ENCODE measurements around the gene PNMA6F.
A peak's percentile ranks its signal among the peaks of the same experiment; 100 is the strongest.
"Not testable (repeated sequence)": the region's sequence is repeated elsewhere in the genome, so short reads cannot be mapped to it uniquely, and the experiment has no call there.

The PNMA6F gene

DNA sequence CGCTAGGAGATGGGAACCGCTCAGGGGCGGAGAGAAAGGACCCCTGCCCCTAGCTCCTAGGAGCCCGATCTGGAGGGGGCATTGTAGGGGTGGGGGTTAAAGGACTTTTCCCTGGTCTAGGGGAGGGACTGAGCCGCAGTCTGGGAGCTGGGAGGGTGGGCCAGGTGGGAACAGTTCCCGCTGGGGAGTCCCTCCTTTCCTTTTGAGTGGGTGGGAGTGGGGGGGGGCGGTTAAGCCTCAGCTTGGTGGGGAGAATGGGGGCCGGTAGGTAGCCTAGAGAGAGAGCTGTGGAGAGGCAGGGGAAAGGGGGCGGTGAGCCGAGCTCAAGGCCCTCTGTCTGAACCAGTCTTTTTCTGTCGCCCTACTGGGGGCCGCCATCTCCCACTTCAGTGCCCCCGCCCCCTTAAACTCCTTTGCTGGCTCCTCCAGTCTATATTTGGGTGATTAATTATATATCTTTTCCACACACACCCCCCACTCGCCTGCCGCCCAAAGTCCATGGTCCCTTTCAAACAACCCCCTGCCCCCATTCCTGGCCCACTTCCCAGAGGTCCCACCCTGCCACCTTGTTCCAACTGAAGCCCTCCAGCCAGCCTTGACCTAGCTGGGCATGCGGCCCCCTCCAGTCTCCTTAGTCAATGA, 13.2 kb upstream of the PNMA6F start:
- no peak for DNase-seq (ENCODE audit: low spot score)

DNA sequence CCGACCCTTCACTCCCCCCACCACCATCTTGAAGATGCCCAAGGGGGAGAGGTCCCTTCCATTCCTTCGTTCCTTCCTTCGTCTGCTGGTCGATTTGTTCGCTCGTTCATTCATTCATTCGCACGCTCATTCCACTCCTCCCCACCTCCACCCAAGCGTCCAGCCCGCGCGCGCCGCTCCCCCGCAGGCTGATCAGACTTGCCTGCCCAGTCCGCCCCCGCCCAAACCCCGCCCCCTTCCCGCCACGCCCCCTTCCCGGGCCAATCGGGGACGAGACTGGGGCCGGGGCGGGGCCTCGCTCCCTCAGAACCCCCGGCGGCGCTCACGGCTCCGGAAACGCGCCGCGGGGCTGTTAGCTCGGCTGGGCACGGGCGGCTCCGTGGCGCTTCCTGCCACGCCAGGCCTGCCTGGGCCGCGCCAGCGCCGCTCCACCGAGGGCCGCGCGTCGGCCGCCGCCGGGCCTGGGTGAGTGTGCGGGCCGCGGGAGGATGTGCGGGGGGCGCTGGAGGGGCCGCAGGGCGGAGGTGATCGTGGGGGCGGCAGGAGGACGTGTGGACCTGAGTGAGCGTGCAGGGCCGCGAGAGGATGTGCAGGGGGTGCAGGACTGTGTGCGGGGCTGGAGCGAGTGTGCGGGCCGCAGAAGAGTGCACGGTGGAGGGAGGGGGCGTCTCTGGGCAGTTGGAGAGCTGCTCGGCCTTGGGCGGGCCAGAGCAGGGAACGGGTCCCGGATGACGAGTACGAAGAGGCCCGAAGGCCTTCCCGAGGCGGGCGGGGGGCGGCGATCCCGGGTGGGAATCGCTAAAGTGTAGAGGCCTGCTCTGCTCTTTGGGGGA, 12.5 kb upstream of the PNMA6F start, which contains the start of gene ZNF275:
Gene ZNF275 (plus strand): TSS at position 333 of the 833 bp plus-strand sequence. CDS start 2,527 bp downstream, outside the sequence.
- peak; percentile 82 for DNase-seq (ENCODE audit: low spot score)

DNA sequence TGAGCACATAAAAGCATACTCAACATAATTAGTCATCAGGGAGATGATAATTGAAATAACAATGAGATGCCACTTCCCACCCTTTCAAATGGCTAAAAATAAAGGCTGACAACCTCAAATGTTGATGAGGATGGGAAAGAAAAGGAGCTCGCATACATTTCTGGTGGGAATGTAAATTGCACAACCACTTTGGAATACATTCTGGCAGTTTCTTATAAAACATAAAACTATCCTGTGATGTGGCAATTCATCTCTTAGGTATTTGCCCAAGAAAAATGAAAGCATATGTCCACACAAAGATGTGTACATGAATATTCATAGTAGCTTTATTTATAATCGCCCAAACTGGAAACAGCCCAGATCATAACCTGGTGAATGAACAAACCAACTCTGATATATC, 11.7 kb upstream of the PNMA6F start:
- DNase-seq (ENCODE audit: low spot score), result no peak

DNA sequence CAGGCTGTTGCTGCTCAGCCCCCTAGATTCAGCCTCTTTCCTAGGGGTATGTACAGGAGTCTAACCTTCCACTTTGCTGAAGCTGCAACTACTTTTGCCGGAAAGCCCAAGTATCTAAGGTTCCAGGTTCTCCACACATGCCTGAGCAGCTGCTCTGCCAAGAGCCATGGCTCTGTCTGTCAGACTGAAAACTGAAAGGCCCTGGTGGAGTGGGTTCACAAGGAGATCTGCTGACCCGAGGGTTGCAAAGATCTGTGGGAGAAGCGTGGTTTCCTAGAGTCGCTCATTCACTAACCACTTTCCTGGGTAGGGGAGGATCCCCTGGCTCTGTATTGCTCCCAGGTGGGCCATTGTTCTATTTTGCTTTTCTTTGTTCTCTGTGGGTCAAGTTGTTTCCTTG, 6.0 kb upstream of the PNMA6F start:
- no peak for DNase-seq (ENCODE audit: low spot score)

DNA sequence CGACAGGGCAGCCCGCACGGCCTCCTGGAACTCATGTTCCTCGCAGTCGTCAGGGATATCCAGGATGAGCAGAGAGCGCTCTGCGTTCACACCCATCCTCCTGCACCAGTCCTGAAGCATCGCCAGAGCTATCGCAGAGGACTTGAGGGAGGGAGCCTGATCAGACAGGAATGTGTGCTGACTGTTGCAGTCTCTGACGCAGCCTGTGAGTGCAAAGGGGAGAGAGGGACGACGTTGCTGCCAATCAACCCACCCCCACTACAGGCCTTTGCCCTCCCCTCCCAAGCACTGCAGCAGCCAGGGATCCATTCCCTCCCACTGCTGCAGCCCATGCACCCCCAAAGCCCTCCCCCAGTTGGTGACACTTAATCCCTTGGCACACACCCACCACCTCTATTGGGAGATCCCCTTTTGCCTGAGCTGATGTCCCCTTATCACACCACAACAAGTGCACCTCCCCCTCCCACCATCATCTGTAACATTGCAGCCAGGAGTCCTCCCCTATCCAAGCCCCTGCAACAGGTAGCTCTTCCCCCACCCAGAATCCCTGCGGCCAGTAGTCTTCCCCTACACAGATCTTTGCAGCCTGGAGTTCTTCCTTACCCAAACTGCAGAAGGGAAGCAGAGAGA, 897 bp downstream of the PNMA6F start:
- no peak for DNase-seq (ENCODE audit: low spot score)

DNA sequence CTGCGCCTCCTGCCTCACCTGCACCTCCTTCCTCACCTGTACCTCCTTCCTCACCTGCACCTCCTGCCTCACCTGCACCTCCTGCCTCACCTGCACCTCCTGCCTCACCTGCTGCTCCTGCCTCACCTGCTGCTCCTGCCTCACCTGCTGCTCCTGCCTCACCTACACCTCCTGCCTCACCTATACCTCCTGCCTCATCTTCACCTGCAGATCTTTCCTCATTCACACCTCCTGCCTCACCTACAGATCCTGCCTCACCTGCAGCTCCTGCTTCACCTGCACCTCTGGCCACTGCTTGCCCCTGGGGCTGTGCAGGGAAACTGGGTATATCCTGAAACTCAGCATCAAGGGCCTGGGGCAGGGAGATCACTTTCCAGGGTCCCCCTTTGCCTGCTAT, 1.5 kb downstream of the PNMA6F start:
- DNase-seq (ENCODE audit: low spot score), result not testable (repeated sequence)

DNA sequence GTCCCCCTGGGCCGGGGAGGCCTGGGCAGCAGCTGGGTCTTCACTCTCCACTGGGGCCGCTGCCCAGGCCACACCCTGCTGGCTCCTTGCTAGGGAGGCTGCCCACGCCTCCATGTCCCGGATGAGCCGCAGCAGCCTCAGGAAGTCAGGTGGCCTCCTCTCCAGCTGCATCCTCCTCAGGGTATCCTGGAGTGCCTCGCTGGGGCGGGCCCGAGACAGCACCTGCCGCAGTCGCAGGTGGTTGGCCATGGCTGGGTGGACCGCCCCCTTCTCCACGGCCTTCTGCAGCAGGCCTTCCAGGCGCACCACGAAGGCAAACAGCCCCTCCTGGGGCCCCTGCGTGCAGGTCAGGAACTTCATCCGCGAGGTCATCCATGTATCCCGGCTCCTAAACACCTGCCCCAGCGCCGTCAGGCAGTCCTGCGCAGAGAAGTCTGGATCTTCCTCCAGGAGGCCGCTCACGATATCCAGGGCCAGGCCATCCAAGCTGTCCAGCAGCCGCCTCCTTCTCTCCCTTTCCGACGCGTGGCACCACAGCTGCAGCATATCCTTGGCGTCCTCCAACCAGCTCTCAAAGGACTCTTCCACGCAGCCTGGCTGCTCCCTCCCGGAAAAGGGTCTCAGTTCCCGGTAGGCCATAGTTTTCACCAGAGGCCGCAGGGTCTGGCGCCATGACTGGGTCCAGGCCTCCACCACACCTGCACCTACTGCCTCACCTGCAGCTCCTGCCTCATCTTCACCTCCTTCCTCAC, 2.1 kb downstream of the PNMA6F start:
- no peak for DNase-seq (ENCODE audit: low spot score)

DNA sequence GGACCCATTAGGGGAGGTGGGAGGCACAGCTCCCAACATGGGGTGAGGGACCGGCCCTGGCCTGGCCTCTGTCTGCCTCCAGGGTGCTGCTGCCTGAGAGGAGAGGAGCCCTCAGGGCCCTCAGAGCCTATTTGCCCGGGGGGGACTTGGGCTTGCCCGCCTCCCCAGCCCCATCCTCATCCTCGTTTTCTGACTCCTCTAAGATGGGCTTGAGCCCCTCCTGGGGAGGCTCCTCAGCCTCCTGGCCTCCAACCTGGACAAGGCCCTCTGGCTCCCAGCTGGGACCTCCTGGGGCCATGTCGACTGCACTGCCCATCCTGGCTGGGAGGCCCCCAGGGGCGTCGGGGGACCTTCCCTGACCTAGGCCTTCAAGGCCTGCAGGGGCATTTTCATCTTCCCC, 2.8 kb downstream of the PNMA6F start:
- DNase-seq (ENCODE audit: low spot score), result no peak

DNA sequence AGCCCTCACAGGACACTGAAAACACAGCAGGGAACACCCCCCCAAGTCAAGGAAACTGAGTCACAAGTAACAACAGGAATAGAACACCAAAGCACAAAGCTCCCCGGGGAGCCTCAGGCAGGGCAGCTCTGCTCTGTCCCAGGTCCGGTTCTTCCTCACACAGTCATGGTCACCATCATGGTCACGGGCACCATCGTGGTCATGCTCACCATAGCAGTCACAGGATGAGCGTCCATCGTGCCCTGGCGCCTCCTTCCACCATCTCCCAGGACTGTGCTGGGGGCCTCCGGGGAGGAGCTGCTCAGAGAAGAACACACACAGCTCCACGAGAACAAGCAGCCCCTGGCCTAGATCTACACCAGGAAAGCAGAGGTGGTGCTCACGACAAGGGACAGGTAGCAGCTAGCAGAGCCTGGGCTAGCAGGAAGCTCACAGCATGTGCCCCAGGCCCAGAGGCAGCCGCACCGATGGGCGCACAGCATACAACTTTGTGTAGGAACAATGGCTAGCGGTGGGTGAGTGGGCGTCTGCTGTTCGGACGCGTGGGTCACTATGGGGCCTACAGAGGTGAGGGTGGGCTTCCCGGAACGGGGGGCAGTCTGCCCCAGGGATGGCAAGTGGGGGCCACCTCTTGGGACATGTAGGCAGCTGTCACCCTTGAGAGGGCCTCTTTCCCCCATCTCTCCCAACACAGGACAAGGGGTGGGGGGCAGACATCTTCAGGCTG, 3.4 kb downstream of the PNMA6F start:
- DNase-seq (ENCODE audit: low spot score), result no peak

DNA sequence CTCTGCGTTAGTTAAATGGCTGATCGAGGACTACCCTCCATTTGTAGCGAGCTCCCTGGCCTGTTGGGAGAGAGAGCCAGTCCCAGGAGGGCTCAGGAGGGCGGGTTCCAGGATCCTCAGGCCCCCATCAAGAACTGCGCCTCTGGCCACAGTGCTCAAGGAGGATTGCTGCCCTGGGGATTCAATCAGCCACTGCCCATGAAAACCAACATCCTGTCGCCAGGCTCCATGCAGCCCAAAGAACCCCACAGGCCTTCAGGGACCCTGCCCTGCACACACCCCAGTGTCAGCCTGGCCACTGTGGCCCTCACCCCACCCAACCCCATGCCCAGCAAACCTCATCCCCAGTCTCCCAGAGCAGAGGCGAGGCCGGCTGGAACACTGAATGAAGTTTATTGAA, 4.3 kb downstream of the PNMA6F start:
- DNase-seq (ENCODE audit: low spot score), result no peak

DNA sequence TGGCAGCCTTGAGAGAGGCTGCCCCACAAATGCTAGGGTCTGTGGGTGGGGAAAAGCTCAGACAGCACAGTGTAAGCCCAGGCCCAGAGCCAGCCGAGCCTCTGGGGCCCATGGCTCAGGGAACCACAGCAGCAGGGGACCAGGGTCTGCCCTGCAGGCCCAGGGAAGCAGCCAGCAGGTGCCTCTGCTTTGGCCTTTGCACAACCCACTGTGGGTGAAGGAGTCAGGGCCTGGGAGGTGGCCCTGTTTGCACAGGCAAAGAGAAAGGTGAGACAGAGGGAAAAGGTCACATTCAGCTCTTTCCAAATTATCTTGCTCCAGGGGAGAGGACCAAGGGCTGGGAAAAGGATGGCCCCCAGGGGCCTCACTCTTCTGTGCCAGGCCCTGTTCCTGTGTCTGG, 8.7 kb downstream of the PNMA6F start:
- no peak for DNase-seq (ENCODE audit: low spot score)

DNA sequence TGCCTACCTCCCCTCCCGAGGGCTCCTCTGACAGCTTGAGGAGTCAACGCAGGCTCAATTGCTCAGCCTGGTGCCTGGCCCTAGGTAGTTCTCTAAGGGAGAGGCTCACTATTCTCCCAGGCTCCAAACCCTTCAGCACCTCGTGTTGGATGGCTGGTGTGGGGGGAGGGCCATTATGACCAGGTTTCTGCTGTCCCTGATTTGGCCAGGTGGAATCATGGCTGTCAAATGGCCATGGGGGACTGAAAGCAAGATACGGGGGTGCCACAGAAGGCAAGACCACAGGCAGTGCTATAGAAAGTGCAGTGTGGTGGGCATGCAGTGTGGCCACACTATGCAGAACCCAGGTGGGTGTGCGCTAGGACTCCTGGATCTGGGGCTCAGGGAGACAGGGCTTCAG, 9.5 kb downstream of the PNMA6F start:
- no peak for DNase-seq (ENCODE audit: low spot score)

DNA sequence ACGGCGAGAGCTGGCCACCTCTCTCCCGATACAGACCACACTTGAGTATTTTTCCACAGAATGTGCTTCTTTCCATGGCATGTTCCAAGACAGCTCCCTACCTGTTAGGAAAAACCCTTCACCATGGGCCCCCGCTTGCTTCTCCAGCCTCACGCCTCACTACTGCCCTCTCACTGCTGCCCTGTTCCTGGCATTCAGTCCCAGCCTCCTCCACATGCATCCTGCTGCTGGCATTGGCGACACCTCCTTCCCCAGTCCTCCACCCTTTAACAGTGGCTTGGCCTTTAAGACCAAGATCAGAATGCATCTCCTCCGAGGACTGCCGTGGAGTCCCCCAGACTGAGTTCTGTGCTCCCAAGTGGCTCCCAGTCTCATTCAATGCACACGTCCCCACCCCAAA, 10.7 kb downstream of the PNMA6F start:
- DNase-seq (ENCODE audit: low spot score), result no peak

DNA sequence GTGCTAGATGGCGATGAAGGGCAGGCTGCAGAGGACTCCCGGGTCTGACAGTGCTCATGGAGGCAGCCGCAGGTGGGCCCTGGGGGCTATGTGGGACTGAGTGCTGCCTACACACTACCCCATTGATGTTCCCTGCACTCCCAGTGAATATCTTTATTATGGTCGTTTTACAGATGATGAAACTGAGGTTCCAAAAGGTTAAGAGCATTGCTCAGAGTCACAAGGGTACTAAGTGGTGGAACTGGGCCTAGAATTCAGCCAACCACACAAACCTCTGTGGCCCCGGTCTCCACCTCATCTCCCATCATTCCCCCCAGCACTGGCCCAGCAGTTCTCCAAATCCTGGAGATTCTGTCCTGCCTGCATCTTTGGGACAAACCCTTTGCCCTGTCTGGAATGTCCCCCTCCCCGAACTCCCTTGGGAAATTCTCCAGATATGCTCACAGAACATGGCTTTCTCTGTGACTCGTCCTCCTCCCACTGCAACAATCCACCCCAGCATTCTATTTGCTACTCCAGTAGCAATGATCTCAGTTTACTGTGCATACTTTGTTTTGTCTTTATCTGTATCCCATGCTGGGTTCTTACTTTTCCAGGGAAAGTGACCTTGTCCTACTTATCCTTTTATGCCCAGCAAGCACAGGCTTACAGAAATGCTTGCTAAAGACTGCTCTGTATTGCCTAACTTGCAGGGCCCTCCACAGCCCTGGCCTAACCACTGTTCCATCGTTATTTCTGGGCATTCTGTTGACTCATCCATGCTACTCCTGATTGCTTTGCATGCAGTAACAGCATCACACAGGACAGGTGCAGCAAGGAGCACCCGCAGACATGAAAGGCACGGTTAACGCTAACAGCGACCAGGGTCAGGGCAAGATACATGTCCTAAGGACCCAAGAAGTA, 14.0 kb downstream of the PNMA6F start:
- no peak for DNase-seq (ENCODE audit: low spot score)

DNA sequence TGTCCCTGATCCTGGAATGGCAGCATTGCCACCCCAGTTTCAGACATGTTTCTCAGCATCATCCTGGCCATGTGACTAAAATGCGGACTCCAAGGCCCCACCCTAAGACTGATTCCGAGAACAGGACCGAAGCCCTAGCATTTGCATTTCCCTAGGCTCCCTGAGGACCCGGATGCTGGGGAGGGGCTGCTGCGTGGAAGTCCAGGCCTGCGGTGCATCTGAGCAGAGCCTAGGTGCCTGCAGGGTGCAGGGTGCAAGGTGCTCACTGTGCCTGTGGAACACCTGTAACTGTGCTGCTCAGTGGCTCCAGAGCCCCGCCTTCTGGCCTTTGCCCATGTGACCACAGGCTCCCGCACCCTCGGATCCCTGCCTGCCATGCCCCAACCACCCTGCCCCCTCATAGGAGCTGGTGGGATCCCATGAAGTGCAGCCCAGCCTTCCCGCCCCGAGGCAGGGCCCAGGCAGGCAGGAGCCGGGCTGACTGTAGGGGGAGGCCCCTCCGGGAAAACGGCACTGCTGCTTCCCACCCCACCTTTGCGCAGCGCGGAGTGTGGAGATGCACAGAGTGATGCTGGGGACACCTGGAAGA, 14.9 kb downstream of the PNMA6F start:
- DNase-seq (ENCODE audit: low spot score), result no peak

DNA sequence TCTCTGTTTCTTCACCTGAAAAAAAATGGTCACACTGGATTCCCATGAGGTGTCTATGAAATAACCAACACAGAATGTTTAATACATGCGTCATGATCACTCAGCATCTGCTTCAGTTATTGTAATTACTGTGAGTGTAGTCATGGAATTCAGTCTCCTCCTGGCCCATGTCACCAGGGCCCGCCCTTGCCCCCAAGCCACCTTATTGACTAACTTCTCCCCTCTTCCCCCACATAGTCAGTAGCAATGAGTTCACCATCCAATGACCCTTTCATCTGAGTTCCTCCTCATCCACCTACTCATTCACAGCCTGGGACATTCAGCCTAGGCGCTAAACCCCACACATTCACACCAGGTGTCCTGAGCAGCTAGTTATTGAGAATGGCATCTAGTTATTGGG, 15.6 kb downstream of the PNMA6F start:
- DNase-seq (ENCODE audit: low spot score), result no peak

DNA sequence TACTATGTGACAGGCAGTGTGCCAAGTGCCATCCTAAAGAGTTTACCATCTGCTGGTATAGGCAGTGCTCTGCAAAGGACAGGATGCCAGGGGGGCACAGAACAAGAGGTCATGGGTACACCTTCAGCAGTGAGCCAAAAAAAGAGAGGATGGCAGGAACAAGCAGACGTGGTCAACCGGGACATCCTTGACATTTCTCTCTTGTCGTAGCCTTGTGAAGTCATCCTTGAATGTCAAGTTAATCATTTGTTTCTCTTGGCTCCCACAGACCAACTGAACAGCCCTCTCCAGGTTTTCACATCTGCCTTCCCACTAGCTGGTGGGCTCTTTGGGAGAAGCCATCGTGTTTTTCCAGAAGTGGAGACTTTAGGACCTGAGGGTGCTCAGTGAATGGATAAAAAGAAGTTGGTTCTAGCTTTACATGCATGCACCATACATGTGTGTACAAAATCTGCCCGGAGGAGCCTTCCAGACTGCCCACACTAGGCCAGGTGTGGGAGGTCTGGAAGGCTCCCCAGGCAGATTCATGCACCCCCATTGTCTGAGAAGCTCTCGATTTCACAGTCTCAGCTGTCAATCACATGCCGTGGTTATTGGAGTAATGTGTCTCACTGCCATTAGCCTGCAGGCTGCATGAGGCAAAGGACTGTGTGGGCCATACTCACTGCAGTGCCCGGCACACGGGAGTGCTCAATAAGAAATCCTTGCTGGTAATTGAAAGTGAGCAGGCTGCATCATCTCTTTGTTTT, 16.4 kb downstream of the PNMA6F start:
- DNase-seq (ENCODE audit: low spot score), result no peak

DNA sequence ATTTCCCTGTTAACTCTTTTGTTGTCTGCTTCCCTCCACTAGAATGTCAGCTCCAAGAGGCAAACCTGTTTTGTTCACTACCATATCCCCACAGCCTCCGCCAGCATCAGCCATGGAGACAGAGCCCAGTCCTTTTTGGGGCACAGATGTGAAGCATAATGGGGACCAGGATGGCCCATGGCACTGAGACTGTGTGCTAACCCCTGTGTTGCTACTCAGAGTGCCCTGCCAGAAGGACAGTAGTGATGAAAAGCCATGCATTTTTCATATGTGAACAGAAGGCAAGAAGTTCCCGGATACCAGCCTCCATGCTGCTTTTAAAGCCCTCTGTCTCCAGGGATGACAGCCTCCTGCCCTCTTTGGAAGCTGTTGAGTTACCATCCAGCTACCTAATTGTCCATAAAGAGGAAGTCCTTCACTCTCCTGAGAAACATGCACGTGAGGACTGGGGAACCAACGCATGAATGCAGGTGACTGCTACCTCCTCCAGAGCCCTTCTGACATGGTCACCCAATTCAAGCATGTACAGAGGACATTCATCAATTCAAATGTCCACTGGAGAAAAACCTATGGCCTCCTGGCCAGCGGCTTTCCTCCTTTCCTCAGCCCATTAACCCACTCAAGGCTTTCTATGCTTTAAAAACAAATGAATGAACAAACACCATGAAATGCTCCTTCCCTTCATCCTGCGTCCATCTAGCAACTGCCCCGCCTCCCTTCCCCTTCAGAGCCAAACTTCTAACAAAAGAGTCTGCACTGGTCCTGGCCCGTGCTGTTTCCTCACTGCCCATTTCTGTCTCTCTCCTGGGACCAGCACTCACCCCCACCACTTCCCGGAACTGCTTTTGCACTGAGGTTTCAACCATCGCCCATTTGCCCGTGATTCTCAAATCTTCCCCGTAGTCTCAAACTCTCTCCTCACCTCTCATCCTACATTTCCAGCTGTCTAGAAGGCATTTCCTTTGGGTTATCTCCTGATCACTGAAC, 18.0 kb downstream of the PNMA6F start:
- no peak for DNase-seq (ENCODE audit: low spot score)

Measured in hepatic stellate cell (primary cell).